OCI-LY3 (cell line): ENCODE results near the gene C8A.

Source experiments
- H2AFZ ChIP-seq: fragments of 200-600, 300-600 bp; shearing (Covaris generic); 2 replicates; pipeline ENCODE4 v1.6.0; 2014; ENCODE audit warnings: antibody characterized with exemption, low read depth, low read length
- H3K27ac ChIP-seq: fragments of 200-600, 300-600 bp; sonication (generic); 2 replicates; pipeline ENCODE4 v1.5.1; 2014; ENCODE audit warnings: mild to moderate bottlenecking, low read length, moderate library complexity, mixed read lengths
- H3K27me3 ChIP-seq: fragments of 200-600, 300-600 bp; sonication (generic); 2 replicates; pipeline ENCODE4 v1.6.1; 2014; ENCODE audit warnings: low read depth, low read length, mixed read lengths
- H3K36me3 ChIP-seq: fragments of 200-600, 300-600 bp; sonication (generic); replicated peaks from 2 replicates; pipeline ENCODE3; 2014; ENCODE audit warnings: low read depth, low read length, mixed read lengths
- H3K4me1 ChIP-seq: fragments of 300-600, 200-600 bp; sonication (generic); 2 replicates; pipeline ENCODE4 v1.6.1; 2014; ENCODE audit warnings: low read length, mixed read lengths
- H3K4me2 ChIP-seq: fragments of 200-600, 300-600 bp; sonication (generic); 2 replicates; pipeline ENCODE4 v1.6.1; 2014; ENCODE audit warnings: low read length, mixed read lengths
- H3K4me3 ChIP-seq: fragments of 300-600, 200-600 bp; sonication (generic); 2 replicates; pipeline ENCODE4 v1.5.1; 2014; ENCODE audit warnings: antibody characterized with exemption, mild to moderate bottlenecking, low read length, moderate library complexity
- H3K79me2 ChIP-seq: fragments of 300-600, 200-600 bp; shearing (Covaris generic); 2 replicates; pipeline ENCODE4 v1.6.1; 2014; ENCODE audit warnings: mild to moderate bottlenecking, low read length, mixed read lengths
- H3K9ac ChIP-seq: fragments of 300-600, 200-600 bp; shearing (Covaris generic); 2 replicates; pipeline ENCODE4 v1.6.0; 2014; ENCODE audit warnings: mild to moderate bottlenecking, low read length, moderate library complexity
- H3K9me3 ChIP-seq: fragments of 200-600, 300-600 bp; shearing (Covaris generic); 2 replicates; pipeline ENCODE4 v1.6.1; 2014; ENCODE audit warnings: low read length, mixed read lengths; ENCODE audit not compliant: insufficient read depth
- H4K20me1 ChIP-seq: fragments of 200-600, 300-600 bp; sonication (generic); 2 replicates; pipeline ENCODE4 v1.6.1; 2016; ENCODE audit warnings: low read length, mixed read lengths; ENCODE audit not compliant: insufficient read depth
- CTCF ChIP-seq: fragments of 200-600, 300-600 bp; sonication (generic); IDR thresholded peaks from 2 replicates; pipeline ENCODE4 v1.5.1; 2014; ENCODE audit warnings: antibody characterized with exemption, low read length, low read depth
- EZH2phosphoT487 ChIP-seq: fragments of 200-600 bp; shearing (Covaris generic); IDR thresholded peaks from 2 replicates; pipeline ENCODE4 v1.6.1; 2018; ENCODE audit warnings: antibody characterized with exemption, mixed run types, low read depth

Gene C8A

DNA sequence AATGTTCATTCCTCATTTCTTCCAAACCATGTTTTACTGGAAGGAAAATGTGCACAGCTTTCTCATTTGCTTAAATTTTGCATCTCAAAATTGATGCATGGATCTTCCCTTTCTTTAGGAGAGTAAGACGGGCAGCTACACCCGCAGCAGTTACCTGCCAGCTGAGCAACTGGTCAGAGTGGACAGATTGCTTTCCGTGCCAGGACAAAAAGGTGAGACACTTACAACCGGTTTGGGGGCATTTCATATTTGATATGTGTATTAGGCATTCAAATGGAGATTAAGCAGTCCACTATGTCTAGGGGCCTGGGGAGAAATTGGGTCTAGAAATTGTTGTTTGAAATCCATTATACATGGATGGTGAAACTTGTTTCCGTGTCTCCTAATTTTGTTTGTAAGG is 12.9 kb downstream of the C8A start:
- H4K20me1 ChIP-seq = no peaks in the 10 kb centered on the region
- no peaks in the 10 kb centered on the region for H3K4me1 ChIP-seq
- no peak for TF ChIP-seq EZH2phosphoT487
- no peak for TF ChIP-seq CTCF
- no peak overlapping the region for H3K4me2 ChIP-seq
- no peaks in the 10 kb centered on the region for H3K9me3 ChIP-seq
- H3K4me3 ChIP-seq = no peak overlapping the region
- no peak overlapping the region for H2AFZ ChIP-seq
- H3K9ac ChIP-seq = no peak overlapping the region
- H3K36me3 ChIP-seq = no peaks in the 10 kb centered on the region
- no peaks in the 10 kb centered on the region for H3K27me3 ChIP-seq
- no peaks in the 10 kb centered on the region for H3K79me2 ChIP-seq
- H3K27ac ChIP-seq = no peak overlapping the region

GRCh38 chr1:56868761-56869160 is 14.2 kb downstream of the C8A start:
- no peaks in the 10 kb centered on the region for H3K79me2 ChIP-seq
- H4K20me1 ChIP-seq = no peaks in the 10 kb centered on the region
- TF ChIP-seq EZH2phosphoT487 = no peak
- TF ChIP-seq CTCF = no peak
- H3K4me2 ChIP-seq = no peak overlapping the region
- H3K27ac ChIP-seq = no peak overlapping the region
- H3K4me3 ChIP-seq = no peak overlapping the region
- no peaks in the 10 kb centered on the region for H3K4me1 ChIP-seq
- H3K9me3 ChIP-seq = no peaks in the 10 kb centered on the region
- H3K27me3 ChIP-seq = no peaks in the 10 kb centered on the region
- H3K9ac ChIP-seq = no peak overlapping the region
- no peak overlapping the region for H2AFZ ChIP-seq
- no peaks in the 10 kb centered on the region for H3K36me3 ChIP-seq

- no peak overlapping the region for H3K27ac ChIP-seq
- H3K4me1 ChIP-seq = no peaks in the 10 kb centered on the region
- H3K36me3 ChIP-seq = no peaks in the 10 kb centered on the region
- H2AFZ ChIP-seq = no peak overlapping the region
- H3K27me3 ChIP-seq = no peaks in the 10 kb centered on the region
- H3K4me2 ChIP-seq = no peak overlapping the region
- no peaks in the 10 kb centered on the region for H3K79me2 ChIP-seq
- no peak overlapping the region for H3K9ac ChIP-seq
- TF ChIP-seq CTCF = no peak
- TF ChIP-seq EZH2phosphoT487 = no peak
- H4K20me1 ChIP-seq = no peaks in the 10 kb centered on the region
- no peak overlapping the region for H3K4me3 ChIP-seq
- H3K9me3 ChIP-seq = no peaks in the 10 kb centered on the region
Observed at GRCh38 chr1:56872597-56872996, 18.0 kb downstream of the C8A start.

DNA sequence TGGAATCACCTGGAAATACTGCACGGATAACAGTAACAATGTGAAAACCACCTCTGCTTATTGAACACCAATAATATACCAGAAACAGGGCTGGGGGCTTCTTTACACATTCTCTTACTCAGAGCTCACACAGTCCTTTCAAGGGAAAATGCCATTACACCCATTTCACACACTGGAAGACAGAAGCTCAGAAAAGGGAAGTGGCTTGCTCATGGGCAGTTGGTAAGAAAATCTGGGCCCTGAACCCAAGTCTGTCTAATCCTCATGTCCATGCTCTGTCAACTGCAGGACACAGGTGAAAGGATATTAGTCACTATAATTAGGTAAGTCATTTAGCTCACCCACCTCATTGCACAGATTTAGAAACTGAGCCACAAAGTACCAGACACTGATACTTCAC is 18.6 kb downstream of the C8A start:
- Histone ChIP-seq H3K4me3 (no peak overlapping the region), H3K79me2 (no peaks in the 10 kb centered on the region), H3K4me1 (no peaks in the 10 kb centered on the region), H2AFZ (no peak overlapping the region), H3K9me3 (no peaks in the 10 kb centered on the region), H3K36me3 (no peaks in the 10 kb centered on the region), H3K4me2 (no peak overlapping the region), H3K27ac (no peak overlapping the region), H3K9ac (no peak overlapping the region), H4K20me1 (no peaks in the 10 kb centered on the region), H3K27me3 (no peaks in the 10 kb centered on the region)
- no peak for TF ChIP-seq CTCF
- no peak for TF ChIP-seq EZH2phosphoT487
